ENCODE measurements around the gene OR10D3. TPM values are rescaled to one million over a fixed set of nuclear protein-coding genes. Genes with fewer than 3 reads are reported as not detected.

Gene OR10D3
- total RNA-seq, 1 donor from 2014 or later, result not detected

DNA sequence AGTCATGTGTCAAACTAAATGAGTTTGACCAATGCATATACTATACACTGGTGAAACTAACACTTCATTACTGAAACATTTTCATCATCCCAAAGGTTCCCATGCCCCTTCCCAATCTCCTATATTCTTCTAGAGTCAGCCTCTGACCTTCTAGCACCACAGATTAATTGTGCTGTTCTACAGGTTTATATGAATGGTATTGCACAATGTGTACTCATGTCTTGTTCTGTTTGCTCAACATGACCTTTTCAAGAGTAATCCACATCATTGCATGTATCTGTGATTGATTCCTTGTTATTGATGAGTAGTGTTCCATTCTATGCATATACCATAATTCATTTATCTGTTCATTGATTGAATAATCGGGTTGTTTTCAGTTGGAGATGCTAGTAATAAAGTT lies 50.2 kb downstream of the OR10D3 start:
- intact Hi-C loops (cut with DNase I), result no loop called here
- ATAC-seq, result no peak
- DNase-seq (ENCODE audit: missing footprints), result no peak

Other genes starting within 250 kb of the OR10D3 start
- gene OR4D5, start 243.7 kb upstream of the OR10D3 start, total RNA-seq, result not detected
- gene OR6T1, start 239.5 kb upstream of the OR10D3 start, total RNA-seq, result not detected
- not detected for gene OR10S1, start 205.6 kb upstream of the OR10D3 start, total RNA-seq
- not detected for gene OR10G6, start 188.2 kb upstream of the OR10D3 start, total RNA-seq
- gene OR10G4, start 170.3 kb upstream of the OR10D3 start, total RNA-seq, result not detected
- not detected for gene OR10G9, start 160.3 kb upstream of the OR10D3 start, total RNA-seq
- gene OR10G8, start 156.5 kb upstream of the OR10D3 start, total RNA-seq, result not detected
- gene OR10G7, start 142.0 kb upstream of the OR10D3 start, total RNA-seq, result not detected
- 4.2 TPM for gene VWA5A, start 67.9 kb upstream of the OR10D3 start, total RNA-seq
- gene OR8G1, start 57.8 kb downstream of the OR10D3 start, total RNA-seq, result not detected
- gene OR8G5, start 73.0 kb downstream of the OR10D3 start, total RNA-seq, result not detected
- gene OR8D1, start 130.6 kb downstream of the OR10D3 start, total RNA-seq, result not detected
- not detected for gene OR8D2, start 136.9 kb downstream of the OR10D3 start, total RNA-seq
- gene OR8B2, start 201.2 kb downstream of the OR10D3 start, total RNA-seq, result not detected
- gene OR8B3, start 215.7 kb downstream of the OR10D3 start, total RNA-seq, result not detected
- gene OR8B4, start 241.5 kb downstream of the OR10D3 start, total RNA-seq, result not detected